RKO (cell line): ENCODE results near the gene PRKCH.
"Not testable (repeated sequence)": the region's sequence is repeated elsewhere in the genome, so short reads cannot be mapped to it uniquely, and the experiment has no call there.

ENCODE experiments used
- DNase-seq: peaks from one replicate; pipeline ENCODE4 v3.0.0-alpha.2; 2016; ENCODE audit warnings: low spot score

Gene PRKCH

DNA sequence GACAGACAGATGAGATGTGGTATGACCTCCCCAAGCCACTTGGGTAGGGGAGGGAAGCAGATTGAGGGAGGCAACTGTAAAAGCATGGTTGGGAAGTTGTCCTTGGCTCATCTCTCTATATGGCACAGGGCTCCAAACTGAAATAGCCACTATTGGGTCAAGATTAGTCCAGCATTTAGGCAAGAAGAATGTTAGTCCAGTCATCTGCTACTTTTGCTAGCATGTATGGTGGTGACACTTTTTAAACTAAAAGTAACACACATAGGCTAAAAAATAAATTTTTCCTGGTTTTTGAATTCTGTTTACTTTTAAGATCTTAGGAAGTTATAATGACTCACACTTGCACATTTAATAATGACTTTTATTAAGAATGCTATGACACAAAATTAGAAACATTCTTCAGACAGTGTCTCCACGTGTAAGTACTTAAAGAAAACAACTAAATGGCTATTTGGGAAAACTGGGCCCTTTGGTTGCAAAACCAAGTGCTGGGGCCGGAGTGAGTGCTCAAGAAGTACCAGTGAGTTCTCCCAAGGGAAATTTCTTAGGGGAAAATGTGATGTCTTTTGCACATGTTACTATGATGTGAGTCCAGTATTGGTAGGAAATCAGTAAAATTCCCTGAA lies 194.9 kb downstream of the PRKCH start:
- DNase-seq, result no peak

DNA sequence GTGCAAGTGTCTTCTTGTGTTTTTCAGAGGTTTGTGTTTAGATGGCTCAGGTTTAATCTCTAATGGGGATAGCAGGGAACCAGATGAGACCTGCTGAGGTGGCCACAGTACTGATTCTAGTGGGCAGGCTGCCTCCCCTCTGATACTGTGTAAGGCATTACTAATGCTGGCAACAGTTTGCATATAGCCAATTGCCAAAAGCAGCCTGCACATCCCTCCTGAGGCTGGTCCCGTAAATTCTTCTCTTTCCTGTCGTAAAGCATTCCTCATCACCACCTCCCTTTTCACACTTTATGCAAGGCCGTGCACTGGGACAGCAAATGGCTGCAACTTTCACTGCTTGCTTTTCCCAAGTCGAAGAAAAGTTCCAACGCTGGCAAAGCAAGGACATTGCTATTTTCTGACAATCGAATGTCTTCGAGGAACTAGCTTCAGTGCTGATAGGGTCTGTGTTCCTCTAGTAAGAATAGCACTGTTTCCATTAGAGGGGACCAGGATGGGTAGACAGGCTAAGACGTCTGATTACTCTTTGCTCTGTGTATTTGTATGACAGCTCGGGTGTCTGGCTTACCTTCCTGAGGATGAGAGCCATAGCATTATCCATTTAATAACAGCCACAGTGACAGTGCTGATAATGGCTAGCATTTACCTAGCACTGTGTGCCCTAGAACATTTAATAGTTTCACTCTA lies 195.7 kb downstream of the PRKCH start:
- no peak for DNase-seq

GRCh38 chr14:61517911-61518384 lies 196.6 kb downstream of the PRKCH start:
- no peak for DNase-seq

DNA sequence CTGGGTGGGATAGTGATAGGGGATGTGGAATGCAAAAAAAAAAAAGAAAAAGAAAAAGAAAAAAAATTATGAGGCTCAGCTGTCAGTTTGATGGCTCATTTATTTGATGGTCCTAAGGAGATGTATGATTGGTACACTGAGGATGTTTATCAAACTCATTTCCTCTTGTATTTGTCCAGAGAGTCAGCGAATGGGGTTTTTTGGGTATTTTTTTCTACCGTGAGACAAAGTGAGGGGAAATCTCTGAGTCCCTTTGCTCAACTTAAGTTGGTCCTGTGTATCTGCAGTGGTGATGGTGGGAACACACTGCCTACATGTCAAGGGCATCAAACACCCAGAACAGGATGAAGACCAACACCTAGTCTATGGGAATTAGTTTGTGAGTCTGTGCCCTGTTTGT lies 197.0 kb downstream of the PRKCH start:
- no peak for DNase-seq

DNA sequence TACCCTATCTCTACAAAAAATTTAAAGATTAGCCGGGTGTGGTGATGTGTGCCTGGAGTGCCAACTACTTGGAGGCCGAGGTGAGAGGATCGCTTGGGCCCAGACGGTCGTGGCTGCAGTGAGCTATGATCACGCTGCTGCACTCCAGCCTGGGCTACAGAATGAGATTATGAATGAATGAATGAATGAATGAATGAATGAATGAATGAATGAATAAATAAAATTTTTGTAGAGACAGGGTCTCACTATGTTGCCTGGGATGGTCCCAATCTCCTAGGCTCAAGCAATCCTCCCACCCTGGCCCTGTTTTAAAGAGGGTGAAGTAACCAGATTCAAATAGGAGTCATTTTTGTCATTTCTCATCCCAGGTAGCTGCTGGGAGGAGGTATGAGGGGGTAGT lies 197.7 kb downstream of the PRKCH start:
- no peak for DNase-seq

DNA sequence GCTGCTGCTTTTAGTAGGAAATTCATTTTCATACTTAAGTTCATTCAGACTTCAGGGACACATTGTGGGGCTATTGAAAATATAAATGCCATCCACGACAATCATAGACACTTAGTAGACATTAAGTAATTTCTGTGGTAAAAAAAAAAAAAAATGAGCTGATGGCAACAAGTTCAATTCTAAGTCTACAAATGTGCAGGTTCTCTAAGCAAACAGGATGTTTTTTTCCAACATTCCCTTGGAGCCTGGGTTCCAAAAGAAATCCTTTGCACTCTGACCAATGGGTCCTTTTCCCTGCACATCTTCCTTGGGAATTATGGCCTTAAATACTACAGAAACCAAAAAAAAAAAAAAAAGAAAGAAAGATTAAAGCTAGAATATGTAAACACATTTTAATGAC lies 198.4 kb downstream of the PRKCH start:
- DNase-seq, result no peak

DNA sequence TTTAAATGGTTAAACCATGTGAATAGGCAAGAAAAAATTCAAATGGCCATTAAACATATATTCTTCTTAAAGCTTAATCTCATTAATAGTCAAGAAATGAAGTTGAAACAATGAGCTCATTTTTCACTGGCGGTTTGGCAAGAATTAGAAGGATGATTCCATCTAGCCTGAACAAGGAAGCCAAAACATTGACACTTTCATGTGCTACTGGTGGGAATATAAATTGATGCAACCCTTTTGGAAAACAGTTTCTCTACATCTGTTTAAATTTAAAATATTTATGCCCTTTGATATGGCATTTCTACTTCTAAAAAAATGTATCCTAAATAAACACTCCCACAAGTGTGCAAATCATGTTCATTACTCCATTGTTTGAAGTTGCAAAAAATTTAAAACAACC lies 199.2 kb downstream of the PRKCH start:
- DNase-seq, result no peak

GRCh38 chr14:61521773-61522172 lies 200.4 kb downstream of the PRKCH start:
- no peak for DNase-seq

- no peak for DNase-seq
Measured at GRCh38 chr14:61523751-61524150, 202.4 kb downstream of the PRKCH start.

GRCh38 chr14:61524211-61524806 lies 202.9 kb downstream of the PRKCH start:
- peak; percentile 28 for DNase-seq

DNA sequence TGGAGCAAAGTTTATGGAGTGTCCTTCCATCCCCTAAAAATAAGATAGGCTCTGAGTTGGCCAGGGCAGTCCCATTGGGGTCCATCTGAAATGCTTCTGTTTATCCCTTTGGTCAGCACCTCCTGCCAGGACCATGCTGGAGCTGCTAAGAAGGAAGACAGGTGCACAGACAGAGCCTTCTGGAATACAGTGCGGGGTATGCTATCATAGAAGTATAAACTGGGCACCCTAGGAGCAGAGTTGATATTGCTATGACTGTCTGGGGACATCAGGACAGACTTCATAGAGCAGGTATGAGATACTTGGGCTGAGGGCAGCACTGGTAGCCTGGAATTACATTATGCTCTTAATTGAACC lies 203.5 kb downstream of the PRKCH start:
- DNase-seq, result no peak

DNA sequence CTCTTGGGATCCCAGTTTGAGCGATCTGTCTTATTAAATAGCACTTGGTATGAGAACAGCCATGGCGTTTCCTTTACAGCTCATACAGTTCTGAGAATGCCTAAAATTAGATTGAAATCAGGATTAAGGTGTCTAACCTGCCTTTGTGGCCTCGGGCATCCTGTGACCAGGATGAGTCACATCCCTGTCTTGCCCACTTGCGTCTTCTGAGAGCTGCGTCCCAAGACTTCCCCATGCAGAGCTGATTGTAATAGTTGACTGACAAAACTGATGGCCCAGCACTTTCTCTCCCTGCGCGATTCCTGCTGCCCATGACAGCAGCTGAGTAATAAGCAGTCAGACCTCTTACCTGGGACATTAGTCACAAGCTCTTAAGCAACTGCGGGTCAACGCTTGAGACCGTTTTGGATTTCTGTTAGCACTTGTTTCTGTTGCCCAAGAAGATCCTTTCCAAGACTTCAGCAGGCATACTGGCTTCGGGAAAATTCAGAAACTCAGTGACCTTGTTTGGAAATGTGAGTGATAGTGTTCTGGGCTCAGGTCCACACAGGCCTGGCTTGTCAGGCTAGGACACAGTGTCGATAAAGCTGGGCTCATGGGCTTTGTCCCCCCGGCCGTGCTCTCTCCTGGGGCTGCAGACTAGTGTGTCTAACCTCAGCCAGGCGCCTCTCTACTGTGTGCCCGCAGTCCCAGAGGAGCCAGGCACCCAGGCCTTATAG lies 204.1 kb downstream of the PRKCH start:
- DNase-seq, result peak; percentile 10

GRCh38 chr14:61526405-61527312 lies 205.3 kb downstream of the PRKCH start:
- DNase-seq, result no peak

DNA sequence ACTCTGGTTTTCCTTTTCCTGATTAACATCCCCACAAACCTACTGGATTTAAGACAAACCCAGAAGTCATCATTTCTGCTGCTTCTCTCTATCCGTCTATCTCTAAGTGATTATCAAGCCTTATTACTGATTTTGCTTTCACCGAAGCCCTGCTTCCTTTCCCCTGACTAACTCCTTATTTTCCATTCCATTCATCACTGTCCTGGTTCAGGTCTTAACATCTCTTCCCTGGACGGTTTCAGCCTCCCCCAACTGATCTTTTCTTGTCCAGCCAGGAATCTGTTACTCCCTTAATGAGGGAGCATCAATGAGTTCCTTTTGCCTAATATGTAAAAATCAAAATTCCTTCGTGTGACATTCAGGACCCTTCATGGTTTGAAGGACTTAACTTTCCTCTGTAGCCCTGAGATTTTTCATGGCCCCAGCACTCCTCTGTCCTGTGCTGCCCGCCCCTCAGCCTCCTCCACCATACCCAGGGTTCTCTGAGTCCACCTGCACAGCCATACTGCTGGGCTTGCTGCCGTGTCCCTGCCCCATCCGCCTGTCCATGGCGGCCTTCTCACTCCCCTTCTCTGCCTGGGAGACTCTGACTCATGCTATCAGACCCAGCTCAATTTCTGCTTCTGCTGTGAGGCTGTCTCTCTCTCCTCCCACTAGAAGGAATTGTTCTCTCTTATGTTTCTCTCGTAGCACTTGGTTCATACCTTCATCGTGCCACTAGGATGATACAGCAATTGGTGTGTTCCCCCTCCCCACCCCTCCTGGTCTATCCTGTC lies 206.1 kb downstream of the PRKCH start:
- DNase-seq, result no peak

- peak; percentile 35 for DNase-seq
Measured at GRCh38 chr14:61528591-61529021, 207.2 kb downstream of the PRKCH start.

DNA sequence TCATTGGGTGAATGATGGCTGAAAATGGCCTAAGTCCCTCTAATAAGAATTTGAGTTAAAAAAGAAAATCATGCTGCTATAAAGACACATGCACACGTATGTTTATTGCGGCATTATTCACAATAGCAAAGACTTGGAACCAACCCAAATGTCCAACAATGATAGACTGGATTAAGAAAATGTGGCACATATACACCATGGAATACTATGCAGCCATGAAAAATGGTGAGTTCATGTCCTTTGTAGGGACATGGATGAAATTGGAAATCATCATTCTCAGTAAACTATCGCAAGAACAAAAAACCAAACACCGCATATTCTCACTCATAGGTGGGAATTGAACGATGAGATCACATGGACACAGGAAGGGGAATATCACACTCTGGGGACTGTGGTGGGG lies 208.0 kb downstream of the PRKCH start:
- DNase-seq, result not testable (repeated sequence)

DNA sequence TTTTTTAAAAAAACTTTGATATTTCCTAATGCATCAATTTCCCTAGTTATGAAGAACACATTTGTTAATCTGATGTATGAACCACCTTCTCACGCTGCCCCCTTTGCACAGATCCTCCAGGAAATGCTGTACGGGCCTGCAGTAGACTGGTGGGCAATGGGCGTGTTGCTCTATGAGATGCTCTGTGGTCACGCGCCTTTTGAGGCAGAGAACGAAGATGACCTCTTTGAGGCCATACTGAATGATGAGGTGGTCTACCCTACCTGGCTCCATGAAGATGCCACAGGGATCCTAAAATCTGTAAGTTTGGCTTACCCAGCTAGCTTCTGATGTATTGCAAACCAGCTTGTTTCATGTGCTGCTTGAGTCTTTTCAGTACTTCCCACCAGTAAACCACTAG lies 208.9 kb downstream of the PRKCH start:
- no peak for DNase-seq

- no peak for DNase-seq
Measured at GRCh38 chr14:61530896-61531295, 209.5 kb downstream of the PRKCH start.

GRCh38 chr14:61531465-61532122 lies 210.2 kb downstream of the PRKCH start:
- DNase-seq, result no peak

- no peak for DNase-seq
Measured at GRCh38 chr14:61532123-61532505, 210.7 kb downstream of the PRKCH start.
